ENCODE data around the gene KNSTRN. TPM values are rescaled to one million over a fixed set of nuclear protein-coding genes. Genes with fewer than 3 reads are reported as not detected.

Gene KNSTRN
- total and polyA plus RNA-seq, 7 donors = 5.0 to 18.9 (median 6.8) TPM

GRCh38 chr15:40348474-40348870 is 34.0 kb upstream of the KNSTRN start:
- TF ChIP-seq POLR2A (IDR thresholded peaks at IDR 0.05) (no peak), EP300 (IDR thresholded peaks at IDR 0.05) (no peak), POLR2AphosphoS5 (IDR thresholded peaks at IDR 0.05) (no peak), CTCF (IDR thresholded peaks at IDR 0.05) (no peak)
- 35 to 83% methylated on average over 5 of the region's 5 CpGs for WGBS, 2 donors
- no peaks in the 10 kb centered on the region for H3K27me3 ChIP-seq
- no peaks in the 10 kb centered on the region for H3K9me3 ChIP-seq
- no peak overlapping the region for H3K27ac ChIP-seq
- H3K4me3 ChIP-seq = no peak overlapping the region
- peaks cover 0 to 16% (median 16%) of the 10 kb centered on the region in 4 donors for H3K4me1 ChIP-seq
- no peaks in the 10 kb centered on the region for H3K36me3 ChIP-seq
- intact Hi-C loops (cut with DNase I) = no loop called here
- no peak for DNase-seq

DNA sequence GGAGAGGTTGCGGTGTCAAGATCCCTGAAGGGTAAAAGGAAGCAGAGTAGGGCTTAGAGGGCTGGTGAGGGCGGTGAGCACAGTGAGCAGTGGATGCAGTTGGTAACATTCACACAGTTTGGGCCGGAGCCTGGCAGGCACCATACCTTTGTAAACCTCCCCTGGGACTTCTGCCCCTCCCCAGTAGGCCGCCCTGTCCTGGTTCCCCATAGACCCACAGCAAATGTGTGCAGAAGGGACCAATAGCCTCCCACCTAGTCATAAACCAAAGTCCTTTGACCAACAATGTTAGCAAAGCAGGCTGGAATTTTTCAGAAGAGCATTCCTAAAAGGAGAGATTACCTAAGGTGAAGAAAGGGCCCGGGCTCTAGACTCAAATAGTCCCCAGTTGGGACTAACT is 33.4 kb upstream of the KNSTRN start:
- whole genome bisulfite sequencing, 2 donors = 24 to 79% methylated on average over 5 of the region's 5 CpGs
- TF ChIP-seq POLR2A (IDR thresholded peaks at IDR 0.05) (no peak), CTCF (IDR thresholded peaks at IDR 0.05) (no peak), EP300 (IDR thresholded peaks at IDR 0.05) (no peak), POLR2AphosphoS5 (IDR thresholded peaks at IDR 0.05) (no peak)
- intact Hi-C loops (cut with DNase I) = no loop called here
- DNase-seq = no peak
- no peaks in the 10 kb centered on the region for H3K27me3 ChIP-seq
- H3K9me3 ChIP-seq = no peaks in the 10 kb centered on the region
- no peaks in the 10 kb centered on the region for H3K36me3 ChIP-seq
- no peak overlapping the region for H3K4me3 ChIP-seq
- no peak overlapping the region for H3K27ac ChIP-seq
- H3K4me1 ChIP-seq = peaks cover 0 to 12% (median 9%) of the 10 kb centered on the region in 4 donors

DNA sequence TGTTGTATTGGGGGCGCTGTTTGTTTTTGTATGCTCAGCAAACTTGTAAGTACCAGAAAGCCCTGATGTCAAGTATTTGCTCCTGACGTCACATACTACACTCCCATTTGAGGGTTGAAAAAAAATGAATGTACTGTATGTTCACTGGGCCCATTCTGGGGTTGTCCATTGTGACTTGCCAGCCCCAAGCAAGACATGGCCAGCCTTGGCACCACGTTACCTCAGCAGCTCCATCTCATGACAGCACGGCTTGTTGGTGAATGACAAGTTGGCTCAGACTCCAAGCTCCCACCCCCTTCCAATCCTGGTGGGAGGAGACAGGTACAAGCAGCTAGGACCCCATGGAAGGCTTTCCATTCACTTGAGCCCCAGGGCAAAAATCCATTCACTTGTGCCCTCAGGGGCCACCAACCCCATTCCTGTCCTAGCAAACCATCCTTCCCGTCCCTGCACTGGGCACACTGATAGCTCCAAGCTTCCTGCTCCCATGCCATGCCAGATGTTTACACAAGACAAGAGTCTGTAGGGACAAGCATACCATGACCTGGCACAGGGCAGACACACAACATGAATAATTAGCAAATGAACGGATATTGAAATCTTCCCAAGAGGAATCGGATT is 30.1 kb upstream of the KNSTRN start:
- TF ChIP-seq POLR2A (IDR thresholded peaks at IDR 0.05) (no peak), EP300 (IDR thresholded peaks at IDR 0.05) (no peak), POLR2AphosphoS5 (IDR thresholded peaks at IDR 0.05) (no peak), CTCF (IDR thresholded peaks at IDR 0.05) (no peak)
- no peaks in the 10 kb centered on the region for H3K27me3 ChIP-seq
- H3K9me3 ChIP-seq = no peaks in the 10 kb centered on the region
- no peak for DNase-seq
- WGBS, 2 donors = 15 to 70% methylated on average over 7 of the region's 7 CpGs
- H3K4me1 ChIP-seq = peaks cover 0 to 7% (median under 1%) of the 10 kb centered on the region in 4 donors
- peak overlapping the region in 1 of 4 donors; percentile 12 for H3K4me3 ChIP-seq
- H3K27ac ChIP-seq = peak overlapping the region in 1 of 4 donors; percentile 35
- no peaks in the 10 kb centered on the region for H3K36me3 ChIP-seq
- intact Hi-C loops (cut with DNase I) = no loop called here

DNA sequence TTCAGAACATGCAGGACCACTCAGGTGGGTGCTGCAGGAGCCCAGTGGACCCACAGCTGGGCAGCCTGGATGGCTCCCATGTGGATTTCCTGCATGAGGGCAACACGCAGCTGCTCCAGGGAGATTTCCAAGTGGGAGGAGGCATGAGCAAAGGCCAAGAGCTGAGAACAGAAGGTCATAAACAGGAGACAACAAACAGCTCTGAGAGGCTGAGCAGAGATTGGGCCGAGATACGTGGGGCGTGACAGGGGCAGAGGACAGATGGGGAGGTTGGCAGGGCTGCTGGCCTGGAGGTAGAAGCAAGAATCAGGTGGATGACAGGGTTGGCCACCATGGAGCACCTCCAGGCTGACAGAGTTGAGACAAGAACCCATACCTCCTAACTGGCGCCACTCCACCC is 28.8 kb upstream of the KNSTRN start:
- Histone ChIP-seq H3K27me3 (no peaks in the 10 kb centered on the region), H3K4me1 (peaks cover 0 to 17% (median 11%) of the 10 kb centered on the region in 4 donors), H3K9me3 (no peaks in the 10 kb centered on the region), H3K4me3 (no peak overlapping the region), H3K36me3 (no peaks in the 10 kb centered on the region), H3K27ac (no peak overlapping the region)
- intact Hi-C loops (cut with DNase I) = no loop called here
- TF ChIP-seq POLR2A (IDR thresholded peaks at IDR 0.05) (peak in 1 of 2 donors; percentile 20), CTCF (IDR thresholded peaks at IDR 0.05) (no peak)
- peak; percentile 63 for DNase-seq
- 16 to 67% methylated on average over 5 of the region's 5 CpGs for WGBS, 2 donors
